ENCODE measurements around the gene TGFBR1. TPM values are rescaled to one million over a fixed set of nuclear protein-coding genes. Genes with fewer than 3 reads are reported as not detected.

TGFBR1 gene
- polyA plus RNA-seq, 1 of the 3 experiments (the other 2 are of a cell fraction), result 15.3 TPM

DNA sequence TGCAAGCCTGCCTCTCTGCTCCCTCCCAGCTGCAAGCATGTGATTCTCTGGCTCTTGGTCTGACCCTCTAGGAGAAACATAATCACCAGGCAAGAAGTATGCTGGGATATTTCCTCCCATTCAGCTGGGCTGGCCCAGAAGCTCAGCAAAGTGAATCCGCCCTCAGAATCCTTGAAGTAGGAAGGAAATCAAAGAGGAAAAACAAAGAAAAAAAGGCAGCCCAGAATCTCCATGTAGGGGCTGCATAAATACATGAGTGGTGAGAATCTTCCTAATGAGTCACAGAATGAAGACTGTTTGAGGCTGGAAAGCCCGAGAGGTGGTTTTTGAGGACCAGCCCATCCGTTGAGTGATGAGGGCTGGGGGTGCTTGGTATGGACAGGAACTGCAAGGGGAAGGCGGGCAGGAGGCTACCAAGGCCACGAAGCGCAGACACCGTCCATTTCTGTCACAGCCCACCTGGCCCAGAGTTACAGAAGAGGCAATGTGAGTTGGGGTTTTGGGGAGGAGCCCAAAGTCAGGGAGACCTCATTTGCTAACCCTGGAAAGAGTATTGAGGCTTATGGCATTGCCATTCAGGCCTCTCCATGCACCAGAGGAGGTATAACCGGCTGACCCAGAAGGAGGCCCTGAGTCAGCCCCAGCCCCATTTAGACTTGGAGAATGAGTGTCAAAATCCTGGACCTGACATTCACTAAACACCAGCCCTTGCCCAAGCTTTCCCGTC is 33.4 kb upstream of the TGFBR1 start (continued):
- TF ChIP-seq PBX3 (IDR thresholded peaks at IDR 0.05) (no peak), SMC3 (IDR thresholded peaks at IDR 0.05; ENCODE audit: low read depth, low read length) (no peak), NFIC (IDR thresholded peaks at IDR 0.05; ENCODE audit: borderline replicate concordance) (no peak), RCOR1 (IDR thresholded peaks at IDR 0.05; ENCODE audit: low read length) (no peak)
- TF ChIP-seq, protein P1, sequence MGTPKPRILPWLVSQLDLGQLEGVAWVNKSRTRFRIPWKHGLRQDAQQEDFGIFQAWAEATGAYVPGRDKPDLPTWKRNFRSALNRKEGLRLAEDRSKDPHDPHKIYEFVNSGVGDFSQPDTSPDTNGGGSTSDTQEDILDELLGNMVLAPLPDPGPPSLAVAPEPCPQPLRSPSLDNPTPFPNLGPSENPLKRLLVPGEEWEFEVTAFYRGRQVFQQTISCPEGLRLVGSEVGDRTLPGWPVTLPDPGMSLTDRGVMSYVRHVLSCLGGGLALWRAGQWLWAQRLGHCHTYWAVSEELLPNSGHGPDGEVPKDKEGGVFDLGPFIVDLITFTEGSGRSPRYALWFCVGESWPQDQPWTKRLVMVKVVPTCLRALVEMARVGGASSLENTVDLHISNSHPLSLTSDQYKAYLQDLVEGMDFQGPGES (IDR thresholded peaks at IDR 0.05; ENCODE audit: low read depth, low read length), result no peak

- H3K9ac ChIP-seq, result no peak overlapping the region
- H3K9me3 ChIP-seq, result no peaks in the 10 kb centered on the region
- H2AFZ ChIP-seq (ENCODE audit: low read depth), result no peak overlapping the region
- ChIA-PET CTCF (interaction anchor here (1.4 kb wide), 1 partner anchor 69 kb away, joined by 3 read pairs; no protein-coding TSS in a partner anchor), POLR2A (no interaction called here)
- H3K9me2 ChIP-seq, result no peaks in the 10 kb centered on the region
- H3K27me3 ChIP-seq (ENCODE audit: insufficient read depth), result no peaks in the 10 kb centered on the region
- H3K79me2 ChIP-seq (ENCODE audit: insufficient read depth), result no peaks in the 10 kb centered on the region
- no peak overlapping the region for H3K4me3 ChIP-seq (ENCODE audit: low read depth in 2 of 2, low read length in 1 of 2)
- WGBS (ENCODE audit: low lambda C conversion rate), result 66% methylated on average over 6 of the region's 6 CpGs
- no peak for DNase-seq
- peaks cover 0 to 32% of the 10 kb centered on the region in 2 experiments; a peak in 1 of 4 replicates for H3K4me1 ChIP-seq (ENCODE audit: control insufficient read depth in 1 of 2, insufficient read depth in 2 of 2, low read depth in 1 of 2, low read length in 1 of 2)
- H3K4me2 ChIP-seq, result no peak overlapping the region
- H3K36me3 ChIP-seq (replicated peaks in 1 of 2; ENCODE audit: control insufficient read depth in 1 of 2, insufficient read depth in 2 of 2, low read length in 1 of 2), result no peaks in the 10 kb centered on the region
- no peaks in the 10 kb centered on the region for H4K20me1 ChIP-seq (ENCODE audit: insufficient read depth)
- TF ChIP-seq RFX5 (IDR thresholded peaks at IDR 0.05; ENCODE audit: low read length) (no peak), EP300 (IDR thresholded peaks at IDR 0.05; ENCODE audit: borderline replicate concordance in 1 of 2, low read depth in 1 of 2, low read length in 1 of 2) (no peak), FOSL2 (IDR thresholded peaks at IDR 0.05; ENCODE audit: borderline replicate concordance, low read depth) (no peak), FOXJ3 (CRISPR knock-in tag; IDR thresholded peaks at IDR 0.05) (no peak), RCOR1 (IDR thresholded peaks at IDR 0.05; ENCODE audit: low read length) (no peak), JUND (IDR thresholded peaks at IDR 0.05) (no peak), MEF2A (IDR thresholded peaks at IDR 0.05; ENCODE audit: borderline replicate concordance, low read depth) (no peak), CHD2 (IDR thresholded peaks at IDR 0.05; ENCODE audit: low read length, partially characterized antibody) (no peak), USF2 (IDR thresholded peaks at IDR 0.05; ENCODE audit: borderline replicate concordance, low read depth, low read length) (no peak), RAD21 (IDR thresholded peaks at IDR 0.05; ENCODE audit: low read length) (no peak), NRF1 (IDR thresholded peaks at IDR 0.05; ENCODE audit: low read depth, low read length) (no peak), EZH2phosphoT487 (IDR thresholded peaks at IDR 0.05; ENCODE audit: borderline replicate concordance, low read depth) (no peak)
- peaks cover 9% of the 10 kb centered on the region for H3F3A ChIP-seq (replicated peaks; ENCODE audit: insufficient read depth)
- H3K27ac ChIP-seq (ENCODE audit: low read depth in 2 of 2, low read length in 1 of 2), result no peak overlapping the region
Measured at GRCh38 chr9:99072040-99072394, 32.9 kb upstream of the TGFBR1 start.
